IMR-90 (cell line): ENCODE data around the gene BMERB1. TPM values are rescaled to one million over a fixed set of nuclear protein-coding genes. Genes with fewer than 3 reads are reported as not detected.
A peak's percentile ranks its signal among the peaks of the same experiment; 100 is the strongest.

ENCODE experiments used
- ATAC-seq: fragments of 200-7000 bp; cut with Tn5 transposase; 2 replicates; pipeline ENCODE4 v1.9.1; 2020; ENCODE audit warnings: low read depth, mild to moderate bottlenecking, moderate library complexity
- BruUV-seq: library from RNA; stranded (reverse); fragments of 400-500 nt; replicated peaks from 2 replicates; lab custom pipeline; 2021; lab: Mats Ljungman, UMichigan
- CTCF ChIA-PET: fragments of 300-600 bp; formaldehyde crosslinking; extraction: SDS; loops from one replicate; lab custom pipeline; 2021; ENCODE audit warnings: antibody characterized with exemption; lab: Yijun Ruan, JAX
- POLR2A ChIA-PET: fragments of 300-600 bp; sonication (Branson Sonifier 250); formaldehyde crosslinking; loops from one replicate; lab custom pipeline; 2022; ENCODE audit warnings: antibody characterized with exemption; ENCODE audit not compliant: unreplicated experiment; lab: Charles Lee
- DNase-seq: peaks from one replicate; pipeline ENCODE4 v3.0.0; 2013
- H2AFZ ChIP-seq: replicated peaks from 2 replicates; pipeline ENCODE3; 2013; ENCODE audit warnings: low read length, mild to moderate bottlenecking; ENCODE audit not compliant: poor library complexity
- H2AK5ac ChIP-seq: 2 replicates; pipeline ENCODE4 v1.6.1; 2013; ENCODE audit warnings: low read depth, low read length, inconsistent platforms
- H2AK9ac ChIP-seq: replicated peaks from 2 replicates; pipeline ENCODE3; 2013; ENCODE audit warnings: mild to moderate bottlenecking, low read depth, low read length, moderate library complexity; ENCODE audit not compliant: poor library complexity
- H2BK120ac ChIP-seq: 2 replicates; pipeline ENCODE4 v1.6.1; 2013; ENCODE audit warnings: low read depth, low read length, inconsistent platforms
- H2BK15ac ChIP-seq: 3 replicates; pipeline ENCODE4 v1.6.1; 2013; ENCODE audit warnings: low read depth, low read length, inconsistent platforms
- H2BK20ac ChIP-seq: 2 replicates; pipeline ENCODE4 v1.6.1; 2013; ENCODE audit warnings: low read depth, mild to moderate bottlenecking, inconsistent platforms, low read length, moderate library complexity
- H2BK5ac ChIP-seq: 2 replicates; pipeline ENCODE4 v1.6.1; 2013; ENCODE audit warnings: mild to moderate bottlenecking, low read depth, low read length, inconsistent platforms; ENCODE audit not compliant: poor library complexity, severe bottlenecking
- H3K14ac ChIP-seq: replicated peaks from 2 replicates; pipeline ENCODE4 v1.6.1; 2013; ENCODE audit warnings: low read depth, low read length, inconsistent platforms
- H3K18ac ChIP-seq: 2 replicates; pipeline ENCODE4 v1.6.1; 2013; ENCODE audit warnings: low read depth, low read length, control low read depth
- H3K23ac ChIP-seq: 2 replicates; pipeline ENCODE4 v1.6.1; 2013; ENCODE audit warnings: low read depth, low read length, inconsistent platforms
- H3K27ac ChIP-seq: 2 replicates; pipeline ENCODE4 v1.5.1; 2013; ENCODE audit warnings: mild to moderate bottlenecking, control low read depth, low read length; ENCODE audit not compliant: insufficient read depth
- H3K27me3 ChIP-seq: 2 replicates; pipeline ENCODE4 v1.6.1; 2013; ENCODE audit warnings: low read length; ENCODE audit not compliant: control insufficient read depth, insufficient read depth
- H3K36me3 ChIP-seq: 2 replicates; pipeline ENCODE4 v1.6.1; 2013; ENCODE audit warnings: low read length, mixed read lengths; ENCODE audit not compliant: control insufficient read depth, insufficient read depth
- H3K4ac ChIP-seq: 2 replicates; pipeline ENCODE4 v1.6.1; 2013; ENCODE audit warnings: low read depth, low read length, inconsistent platforms
- H3K4me1 ChIP-seq: 2 replicates; pipeline ENCODE4 v1.6.1; 2013; ENCODE audit warnings: low read length, mixed read lengths; ENCODE audit not compliant: control insufficient read depth, insufficient read depth
- H3K4me2 ChIP-seq: 2 replicates; pipeline ENCODE4 v1.6.1; 2013; ENCODE audit warnings: low read depth, mild to moderate bottlenecking, control low read depth, low read length, moderate library complexity
- H3K4me3 ChIP-seq: 2 replicates; pipeline ENCODE4 v1.5.1; 2013; ENCODE audit warnings: low read depth, mild to moderate bottlenecking, control low read depth, low read length, moderate library complexity; ENCODE audit not compliant: insufficient read depth
- H3K56ac ChIP-seq: 2 replicates; pipeline ENCODE4 v1.6.1; 2013; ENCODE audit warnings: low read length, inconsistent platforms; ENCODE audit not compliant: insufficient read depth; ENCODE audit errors: extremely low read depth
- H3K79me1 ChIP-seq, 2 experiments: 2 replicates each; pipeline ENCODE4 v1.6.1; 2013; ENCODE audit warnings: low read length in 2 of 2, inconsistent platforms in 1 of 2, low read depth in 1 of 2
- H3K9ac ChIP-seq: 2 replicates; pipeline ENCODE4 v1.6.1; 2013; ENCODE audit warnings: low read depth, low read length, control low read depth
- H3K9me1 ChIP-seq: 2 replicates; pipeline ENCODE4 v1.6.1; 2013; ENCODE audit warnings: low read length, inconsistent platforms; ENCODE audit not compliant: insufficient read depth
- H3K9me3 ChIP-seq: 2 replicates; pipeline ENCODE4 v1.6.1; 2013; ENCODE audit warnings: low read length; ENCODE audit not compliant: control insufficient read depth, insufficient read depth
- H4K20me1 ChIP-seq: 2 replicates; pipeline ENCODE4 v1.6.1; 2013; ENCODE audit warnings: low read length, inconsistent platforms; ENCODE audit not compliant: insufficient read depth
- H4K5ac ChIP-seq: 2 replicates; pipeline ENCODE4 v1.6.1; 2013; ENCODE audit warnings: mild to moderate bottlenecking, low read depth, low read length, control low read depth
- H4K8ac ChIP-seq, 2 experiments: 2 replicates each; pipeline ENCODE4 v1.6.1; 2013; ENCODE audit warnings: low read depth in 2 of 2, low read length in 2 of 2, control low read depth in 1 of 2, inconsistent platforms in 1 of 2
- H4K91ac ChIP-seq: 2 replicates; pipeline ENCODE4 v1.6.1; 2013; ENCODE audit warnings: low read depth, low read length, inconsistent platforms; ENCODE audit not compliant: insufficient read depth
- BHLHE40 ChIP-seq: fragments of 150-350 bp; IDR thresholded peaks from 2 replicates; pipeline ENCODE4 v1.6.1; 2016; ENCODE audit warnings: mild to moderate bottlenecking, low read depth, low read length
- RCOR1 ChIP-seq: IDR thresholded peaks from 2 replicates; pipeline ENCODE4 v1.6.1; 2012; ENCODE audit warnings: mild to moderate bottlenecking, low read length, improper control_type of control experiment; ENCODE audit not compliant: insufficient replicate concordance
- WGBS, 2 experiments: methylation state at CpG; one replicate each; pipeline versions ENCODE4 v1.1.5 to v1.1.7; 2013; ENCODE audit warnings: missing lambda C conversion rate in 2 of 2; ENCODE audit not compliant: insufficient read length in 1 of 2; ENCODE audit errors: extremely low coverage in 2 of 2; 5-methylcytosine and 5-hydroxymethylcytosine counted together
- dilution Hi-C: fragments of 300-500 bp; cut with HindIII; formaldehyde crosslinking; loops from one replicate; pipeline ENCODE4 v1.14.3; 2018; ENCODE audit warnings: low sequenced_read_pairs; ENCODE audit not compliant: unreplicated experiment
- in situ Hi-C: fragments of 300-500 bp; cut with MboI; formaldehyde crosslinking; loops from 3 replicates; pipeline ENCODE4 v1.14.3; 2019; ENCODE audit warnings: low sequenced_read_pairs, inconsistent platforms, mixed read lengths
- intact Hi-C: fragments of 100-400 bp; cut with micrococcal nuclease; formaldehyde crosslinking; loops from 2 replicates; pipeline ENCODE4 v1.10.0; 2022
- polyA plus RNA-seq, 3 experiments: library from polyadenylated mRNA; depleted of rRNA; stranded (reverse); fragments of >200 nt; gene quantifications; 2 replicates each; pipeline ENCODE4 v1.2.3, GENCODE V29; 2012; ENCODE audit warnings: low replicate concordance in 1 of 3
- total RNA-seq: library from RNA; depleted of rRNA; stranded (reverse); fragments of >200 nt; gene quantifications from 2 replicates; pipeline ENCODE4 v1.2.3, GENCODE V29; 2012

BMERB1 gene
- total and polyA plus RNA-seq, 2 of the 4 experiments (the other 2 are of a cell fraction), result 22.6 to 32.9 TPM

DNA sequence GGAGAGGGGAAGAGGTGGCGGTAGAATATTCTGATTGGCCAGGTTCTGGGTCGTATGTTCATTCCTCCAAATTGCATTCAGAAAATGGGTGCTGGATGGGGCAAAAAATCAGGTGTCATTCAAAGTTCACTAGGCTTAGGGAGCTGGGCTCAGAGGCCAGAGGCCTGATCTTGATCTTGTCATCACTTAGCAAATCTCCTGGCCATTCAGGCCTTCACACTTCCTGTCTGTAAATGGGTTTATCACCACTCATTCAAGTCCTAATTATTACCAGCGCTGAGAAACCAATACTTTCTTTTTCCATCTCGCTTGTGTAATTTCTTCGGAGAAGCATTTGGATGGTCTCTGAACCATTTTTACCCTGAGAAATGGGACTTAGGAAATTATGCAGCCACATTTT lies 50.8 kb downstream of the BMERB1 start:
- Histone ChIP-seq H4K20me1 (peaks cover 5% of the 10 kb centered on the region), H3K4me3 (no peak overlapping the region), H3K9me1 (peaks cover 25% of the 10 kb centered on the region), H3K56ac (no peak overlapping the region), H3K9ac (no peak overlapping the region), H3K23ac (no peak overlapping the region), H3K79me1 (peaks cover 29 to 58% of the 10 kb centered on the region in 2 experiments), H2BK5ac (no peak overlapping the region), H2BK120ac (peak overlapping the region; percentile 76; the same call in 1 of the 2 replicates), H3K9me3 (no peaks in the 10 kb centered on the region), H3K4me1 (peaks cover 21% of the 10 kb centered on the region), H4K8ac (no peak overlapping the region), H3K27me3 (no peaks in the 10 kb centered on the region), H2AK5ac (peak overlapping the region; percentile 83), H3K36me3 (no peaks in the 10 kb centered on the region; the same call in 1 of the 2 replicates), H2BK20ac (0 out of 2 replicates have a peak overlapping the region, but pooled peaks have one; percentile 28), H3K14ac (peak overlapping the region; percentile 50), H4K91ac (no peak overlapping the region), H4K5ac (no peak overlapping the region), H2BK15ac (0 out of 3 replicates have a peak overlapping the region, but pooled peaks have one; percentile 49), H3K4me2 (no peak overlapping the region), H2AK9ac (no peak overlapping the region), H3K18ac (no peak overlapping the region), H3K27ac (no peak overlapping the region), H3K4ac (peak overlapping the region; percentile 70; the same call in 1 of the 2 replicates), H2AFZ (no peak overlapping the region)
- ChIA-PET CTCF (no interaction called here), POLR2A (no interaction called here)
- intact Hi-C loops, result no loop called here
- in situ Hi-C loops, result no loop called here
- WGBS, 2 experiments, result no CpG with 5 or more reads among the region's 5 CpGs
- ATAC-seq (no peak), DNase-seq (no peak)
- dilution Hi-C loops, result no loop called here
- BruUV-seq, result no TSS peak
- TF ChIP-seq BHLHE40 (no peak), RCOR1 (no peak)
